ENCODE measurements around the gene CD1B. TPM values are rescaled to one million over a fixed set of nuclear protein-coding genes. Genes with fewer than 3 reads are reported as not detected.

Gene CD1B
- total and polyA plus RNA-seq, 2 donors (not counting 3 experiments of a cell fraction or from before 2014, with no cell fraction given) = not detected

- dilution Hi-C loops (cut with MboI; ENCODE audit: extremely low pct_ligation_motif_present, low sequenced_read_pairs) (no loop called here), intact Hi-C loops (cut with micrococcal nuclease) (no loop called here)
- DNase-seq (ENCODE audit: low read depth, low spot score) (no peak), FAIRE-seq (no peak)
- CTCF ChIA-PET = no interaction called here
- Histone ChIP-seq H4K20me1 (replicated peaks; ENCODE audit: control insufficient read depth, extremely low read depth, insufficient read depth, low read length) (no peaks in the 10 kb centered on the region), H3K9me3 (replicated peaks; ENCODE audit: control insufficient read depth, insufficient read depth, low read length) (no peaks in the 10 kb centered on the region), H3K4me2 (ENCODE audit: insufficient read depth, low read length) (no peak overlapping the region), H3K9me1 (replicated peaks; ENCODE audit: control insufficient read depth, extremely low read depth, insufficient read depth, low read length) (no peaks in the 10 kb centered on the region), H3K27ac (ENCODE audit: insufficient read depth, low read depth, low read length) (no peak overlapping the region), H3K36me3 (ENCODE audit: control insufficient read depth in 2 of 2, extremely low read depth in 1 of 2, insufficient read depth in 2 of 2, low read length in 2 of 2) (no peaks in the 10 kb centered on the region), H3K4me1 (ENCODE audit: control insufficient read depth, extremely low read depth, insufficient read depth, low read length) (no peaks in the 10 kb centered on the region), H3K9ac (replicated peaks; ENCODE audit: extremely low read depth, insufficient read depth, low read length) (no peak overlapping the region), H3K79me2 (ENCODE audit: control insufficient read depth, insufficient read depth, low read length) (no peaks in the 10 kb centered on the region), H3K4me3 (replicated peaks in 1 of 3; ENCODE audit: insufficient read depth in 1 of 3, low read depth in 1 of 3, low read length in 3 of 3) (no peak overlapping the region), H2AFZ (ENCODE audit: low read depth, low read length) (no peak overlapping the region), H3K27me3 (ENCODE audit: control insufficient read depth in 2 of 2, insufficient read depth in 2 of 2, low read length in 2 of 2) (no peaks in the 10 kb centered on the region)
- no peak for TF ChIP-seq FOS (IDR thresholded peaks at IDR 0.05; ENCODE audit: borderline replicate concordance, insufficient read depth, low read length)
- TF ChIP-seq POLR2AphosphoS5 (IDR thresholded peaks at IDR 0.05; ENCODE audit: insufficient read depth, low read depth, low read length) = no peak
- POLR2A ChIA-PET = no interaction called here
- no TSS peak for BruUV-seq (replicated peaks)
Measured at GRCh38 chr1:158357441-158357840, 26.1 kb upstream of the CD1B start.

GRCh38 chr1:158356616-158357015 lies 25.3 kb upstream of the CD1B start:
- no peak overlapping the region for H3K4me2 ChIP-seq (ENCODE audit: insufficient read depth, low read length)
- TF ChIP-seq MAX (IDR thresholded peaks at IDR 0.05; ENCODE audit: insufficient read depth, insufficient read length) (no peak), POLR2A (IDR thresholded peaks at IDR 0.05; ENCODE audit: low read depth, low read length) (no peak), CTCF (IDR thresholded peaks at IDR 0.05; ENCODE audit: extremely low read depth in 1 of 2, insufficient read depth in 1 of 2, low read depth in 1 of 2, low read length in 2 of 2) (no peak), FOS (IDR thresholded peaks at IDR 0.05; ENCODE audit: borderline replicate concordance, insufficient read depth, low read length) (no peak), EZH2 (IDR thresholded peaks at IDR 0.05; ENCODE audit: borderline replicate concordance, low read depth, low read length, severe bottlenecking) (no peak), MYC (IDR thresholded peaks at IDR 0.05; ENCODE audit: low read depth, low read length) (no peak), JUN (IDR thresholded peaks at IDR 0.05; ENCODE audit: borderline replicate concordance, insufficient read depth, insufficient read length, low read depth) (no peak), GATA2 (IDR thresholded peaks at IDR 0.05; ENCODE audit: insufficient read depth, insufficient read length, low read depth, low read length) (no peak), POLR2AphosphoS5 (IDR thresholded peaks at IDR 0.05; ENCODE audit: insufficient read depth, low read depth, low read length) (no peak)
- intact Hi-C loops (cut with micrococcal nuclease) = no loop called here
- H3K27me3 ChIP-seq (ENCODE audit: control insufficient read depth in 2 of 2, insufficient read depth in 2 of 2, low read length in 2 of 2) = no peaks in the 10 kb centered on the region
- no peaks in the 10 kb centered on the region for H3K9me3 ChIP-seq (replicated peaks; ENCODE audit: control insufficient read depth, insufficient read depth, low read length)
- dilution Hi-C loops (cut with MboI; ENCODE audit: extremely low pct_ligation_motif_present, low sequenced_read_pairs) = no loop called here
- FAIRE-seq (no peak), DNase-seq (ENCODE audit: low read depth, low spot score) (no peak)
- ChIA-PET CTCF (no interaction called here), POLR2A (no interaction called here)
- no peak overlapping the region for H2AFZ ChIP-seq (ENCODE audit: low read depth, low read length)
- no peaks in the 10 kb centered on the region for H3K9me1 ChIP-seq (replicated peaks; ENCODE audit: control insufficient read depth, extremely low read depth, insufficient read depth, low read length)
- no TSS peak for BruUV-seq (replicated peaks)
- H3K4me3 ChIP-seq (replicated peaks in 1 of 3; ENCODE audit: insufficient read depth in 1 of 3, low read depth in 1 of 3, low read length in 3 of 3) = no peak overlapping the region
- no peak overlapping the region for H3K9ac ChIP-seq (replicated peaks; ENCODE audit: extremely low read depth, insufficient read depth, low read length)
- H3K4me1 ChIP-seq (ENCODE audit: control insufficient read depth, extremely low read depth, insufficient read depth, low read length) = no peaks in the 10 kb centered on the region
- H3K27ac ChIP-seq (ENCODE audit: insufficient read depth, low read depth, low read length) = no peak overlapping the region
- H3K79me2 ChIP-seq (ENCODE audit: control insufficient read depth, insufficient read depth, low read length) = no peaks in the 10 kb centered on the region
- no peaks in the 10 kb centered on the region for H3K36me3 ChIP-seq (ENCODE audit: control insufficient read depth in 2 of 2, extremely low read depth in 1 of 2, insufficient read depth in 2 of 2, low read length in 2 of 2)
- no peaks in the 10 kb centered on the region for H4K20me1 ChIP-seq (replicated peaks; ENCODE audit: control insufficient read depth, extremely low read depth, insufficient read depth, low read length)

Measured in endothelial cell of umbilical vein (primary cell).